ENCODE data around the gene UGT2B15. TPM values are rescaled to one million over a fixed set of nuclear protein-coding genes. Genes with fewer than 3 reads are reported as not detected.
"Not testable (repeated sequence)": the region's sequence is repeated elsewhere in the genome, so short reads cannot be mapped to it uniquely, and the experiment has no call there.

UGT2B15 gene
- total and polyA plus RNA-seq, 10 of the 15 experiments (the other 5 are each of a cell fraction or from before 2014, with no cell fraction given) = not detected

DNA sequence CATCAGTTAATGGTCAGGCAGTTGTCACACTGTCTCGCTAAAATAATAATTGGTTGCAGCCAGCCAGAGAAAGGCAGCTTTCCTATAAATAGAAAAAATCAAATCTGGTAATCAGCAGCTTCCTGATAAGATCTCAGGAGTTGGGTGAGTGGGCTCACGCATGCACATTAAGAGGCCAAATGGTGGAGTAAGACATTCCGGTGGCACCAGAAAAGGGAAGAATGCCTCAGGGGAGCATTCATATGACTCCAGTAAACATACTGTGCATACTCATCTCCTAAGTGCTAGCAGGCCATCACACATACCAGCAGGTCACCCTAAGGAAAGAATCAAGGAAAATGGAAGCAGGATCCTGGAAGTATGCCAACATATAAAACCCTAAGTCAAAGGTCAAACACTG is 40.1 kb downstream of the UGT2B15 start (continued):
- TF ChIP-seq GABPA (IDR thresholded peaks at IDR 0.05; ENCODE audit: low read depth) = no peak

DNA sequence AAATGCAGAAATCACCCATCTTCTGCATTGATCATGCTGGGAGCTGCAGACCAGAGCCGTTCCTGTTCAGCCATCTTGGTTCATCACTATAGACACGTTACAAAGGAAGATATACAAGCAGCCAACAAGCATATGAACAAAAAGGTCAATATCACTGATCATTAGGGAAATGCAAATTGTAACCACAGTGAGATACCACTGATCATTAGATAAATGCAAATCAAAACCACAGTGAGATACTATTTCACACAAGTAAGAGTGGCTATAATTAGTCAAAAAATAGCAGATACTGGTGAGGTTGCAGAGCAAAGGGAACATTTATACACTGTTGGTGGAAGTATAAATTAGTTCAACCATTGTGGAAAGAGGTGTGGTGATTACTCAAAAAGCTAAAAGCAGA is 47.7 kb downstream of the UGT2B15 start:
- intact Hi-C loops (cut with micrococcal nuclease; ENCODE audit: unreplicated experiment) = loop anchor here (10.0 kb wide), 2 partner anchors 242 to 442 kb away; no protein-coding TSS in a partner anchor
- CTCF ChIA-PET; H3K4me3 ChIP-seq; RAD21 ChIA-PET (ENCODE audit: unreplicated experiment); DNase-seq (ENCODE audit: low read depth, low spot score); H3K36me3 ChIP-seq (ENCODE audit: control insufficient read depth in 2 of 2, insufficient read depth in 2 of 2, low read length in 1 of 2); H3K27me3 ChIP-seq (replicated peaks in 1 of 2; ENCODE audit: control insufficient read depth in 2 of 2, insufficient read depth in 2 of 2, low read length in 1 of 2); H3K79me2 ChIP-seq (ENCODE audit: control insufficient read depth, insufficient read depth, low read length); H3K4me2 ChIP-seq (ENCODE audit: control insufficient read depth, insufficient read depth); ATAC-seq; H3K9ac ChIP-seq (ENCODE audit: control insufficient read depth, insufficient read depth, low read length); H2AFZ ChIP-seq (ENCODE audit: control insufficient read depth, low read depth, low read length); H3K27ac ChIP-seq (ENCODE audit: control insufficient read depth, insufficient read depth); FAIRE-seq; H4K20me1 ChIP-seq (ENCODE audit: control insufficient read depth, insufficient read depth); H3K4me1 ChIP-seq (ENCODE audit: control insufficient read depth, insufficient read depth, low read length); H3K9me3 ChIP-seq (replicated peaks; ENCODE audit: control insufficient read depth, insufficient read depth, low read length); SMC1A ChIA-PET (ENCODE audit: uncharacterized antibody, unreplicated experiment); in situ Hi-C loops (cut with MboI); POLR2A ChIA-PET; BruUV-seq (replicated peaks): not testable (repeated sequence)
- no CpG with 5 or more reads among the region's 2 CpGs for WGBS (ENCODE audit: insufficient coverage, insufficient replicate concordance, low lambda C conversion rate, missing lambda C conversion rate)

DNA sequence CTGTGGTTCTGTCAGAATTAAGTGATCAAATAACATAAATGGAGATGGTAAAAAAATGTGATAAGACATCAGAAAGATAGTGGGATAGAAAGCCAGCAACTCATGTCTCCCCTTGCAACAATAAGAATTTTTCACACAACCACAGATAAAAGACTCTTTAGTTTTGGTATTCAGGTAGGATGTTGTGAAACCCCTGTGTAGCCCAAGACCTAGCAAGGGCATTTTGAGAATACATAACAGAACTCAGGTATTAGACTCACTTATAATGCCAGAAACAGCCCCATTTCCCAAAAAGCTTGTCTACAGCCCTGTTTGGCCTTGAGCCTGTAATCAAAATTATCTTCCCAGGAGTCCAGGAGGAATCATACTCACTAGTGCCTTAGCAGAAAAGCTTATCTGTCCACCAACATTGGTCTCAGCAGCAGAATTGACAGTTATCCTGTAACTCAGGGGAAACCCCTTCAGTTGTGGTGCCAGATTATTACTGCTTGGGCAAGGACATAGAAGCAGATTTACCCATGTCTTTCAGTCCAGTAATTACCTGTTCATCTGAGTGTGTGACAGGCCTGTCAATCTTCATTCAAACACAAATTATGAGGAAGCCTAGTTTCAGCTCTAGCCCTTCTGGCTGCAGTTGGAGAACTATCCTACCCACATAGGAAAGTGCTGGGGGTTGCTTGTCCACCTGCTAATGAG is 53.3 kb downstream of the UGT2B15 start:
- intact Hi-C loops (cut with micrococcal nuclease; ENCODE audit: unreplicated experiment) = no loop called here
- ATAC-seq = no peak
- RAD21 ChIA-PET (ENCODE audit: unreplicated experiment) = no interaction called here
- TF ChIP-seq MTA2 (IDR thresholded peaks at IDR 0.05; ENCODE audit: low read depth) (no peak), NR2F1 (conservative IDR thresholded peaks at IDR 0.05) (no peak), ESRRA (IDR thresholded peaks at IDR 0.05; ENCODE audit: low read length) (no peak), CBX3 (IDR thresholded peaks at IDR 0.05; ENCODE audit: borderline replicate concordance, low read depth) (no peak), NR2C2 (IDR thresholded peaks at IDR 0.05; ENCODE audit: borderline replicate concordance, control insufficient read depth, insufficient read length, low read depth) (no peak), RCOR1 (conservative IDR thresholded peaks at IDR 0.05; ENCODE audit: low read depth, low read length) (no peak), NBN (IDR thresholded peaks at IDR 0.05) (no peak), RAD51 (IDR thresholded peaks at IDR 0.05) (no peak), LARP7 (IDR thresholded peaks at IDR 0.05) (no peak), SMAD1 (IDR thresholded peaks at IDR 0.05; ENCODE audit: low read depth, partially characterized antibody) (no peak)
- TF ChIP-seq, protein P1, sequence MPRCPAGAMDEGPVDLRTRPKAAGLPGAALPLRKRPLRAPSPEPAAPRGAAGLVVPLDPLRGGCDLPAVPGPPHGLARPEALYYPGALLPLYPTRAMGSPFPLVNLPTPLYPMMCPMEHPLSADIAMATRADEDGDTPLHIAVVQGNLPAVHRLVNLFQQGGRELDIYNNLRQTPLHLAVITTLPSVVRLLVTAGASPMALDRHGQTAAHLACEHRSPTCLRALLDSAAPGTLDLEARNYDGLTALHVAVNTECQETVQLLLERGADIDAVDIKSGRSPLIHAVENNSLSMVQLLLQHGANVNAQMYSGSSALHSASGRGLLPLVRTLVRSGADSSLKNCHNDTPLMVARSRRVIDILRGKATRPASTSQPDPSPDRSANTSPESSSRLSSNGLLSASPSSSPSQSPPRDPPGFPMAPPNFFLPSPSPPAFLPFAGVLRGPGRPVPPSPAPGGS (IDR thresholded peaks at IDR 0.05; ENCODE audit: borderline replicate concordance, insufficient read depth, low read depth, low read length, poor library complexity, severe bottlenecking) = no peak
- TF ChIP-seq, protein P2, sequence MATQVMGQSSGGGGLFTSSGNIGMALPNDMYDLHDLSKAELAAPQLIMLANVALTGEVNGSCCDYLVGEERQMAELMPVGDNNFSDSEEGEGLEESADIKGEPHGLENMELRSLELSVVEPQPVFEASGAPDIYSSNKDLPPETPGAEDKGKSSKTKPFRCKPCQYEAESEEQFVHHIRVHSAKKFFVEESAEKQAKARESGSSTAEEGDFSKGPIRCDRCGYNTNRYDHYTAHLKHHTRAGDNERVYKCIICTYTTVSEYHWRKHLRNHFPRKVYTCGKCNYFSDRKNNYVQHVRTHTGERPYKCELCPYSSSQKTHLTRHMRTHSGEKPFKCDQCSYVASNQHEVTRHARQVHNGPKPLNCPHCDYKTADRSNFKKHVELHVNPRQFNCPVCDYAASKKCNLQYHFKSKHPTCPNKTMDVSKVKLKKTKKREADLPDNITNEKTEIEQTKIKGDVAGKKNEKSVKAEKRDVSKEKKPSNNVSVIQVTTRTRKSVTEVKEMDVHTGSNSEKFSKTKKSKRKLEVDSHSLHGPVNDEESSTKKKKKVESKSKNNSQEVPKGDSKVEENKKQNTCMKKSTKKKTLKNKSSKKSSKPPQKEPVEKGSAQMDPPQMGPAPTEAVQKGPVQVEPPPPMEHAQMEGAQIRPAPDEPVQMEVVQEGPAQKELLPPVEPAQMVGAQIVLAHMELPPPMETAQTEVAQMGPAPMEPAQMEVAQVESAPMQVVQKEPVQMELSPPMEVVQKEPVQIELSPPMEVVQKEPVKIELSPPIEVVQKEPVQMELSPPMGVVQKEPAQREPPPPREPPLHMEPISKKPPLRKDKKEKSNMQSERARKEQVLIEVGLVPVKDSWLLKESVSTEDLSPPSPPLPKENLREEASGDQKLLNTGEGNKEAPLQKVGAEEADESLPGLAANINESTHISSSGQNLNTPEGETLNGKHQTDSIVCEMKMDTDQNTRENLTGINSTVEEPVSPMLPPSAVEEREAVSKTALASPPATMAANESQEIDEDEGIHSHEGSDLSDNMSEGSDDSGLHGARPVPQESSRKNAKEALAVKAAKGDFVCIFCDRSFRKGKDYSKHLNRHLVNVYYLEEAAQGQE (IDR thresholded peaks at IDR 0.05; ENCODE audit: low read depth, low read length) = no peak

More for the DNA sequence above, 53.3 kb downstream of the UGT2B15 start:
- no peaks in the 10 kb centered on the region for H3K27me3 ChIP-seq (replicated peaks in 1 of 2; ENCODE audit: control insufficient read depth in 2 of 2, insufficient read depth in 2 of 2, low read length in 1 of 2)
- no TSS peak for BruUV-seq (replicated peaks)
- H3K36me3 ChIP-seq (ENCODE audit: control insufficient read depth in 2 of 2, insufficient read depth in 2 of 2, low read length in 1 of 2) = no peaks in the 10 kb centered on the region
- ChIA-PET POLR2A (no interaction called here), CTCF (no interaction called here), SMC1A (ENCODE audit: uncharacterized antibody, unreplicated experiment) (no interaction called here)
- FAIRE-seq (no peak), DNase-seq (ENCODE audit: low read depth, low spot score) (no peak)
- no peak overlapping the region for H2AFZ ChIP-seq (ENCODE audit: control insufficient read depth, low read depth, low read length)
- H3K4me1 ChIP-seq (ENCODE audit: control insufficient read depth, insufficient read depth, low read length) = no peaks in the 10 kb centered on the region
- no peak overlapping the region for H3K9ac ChIP-seq (ENCODE audit: control insufficient read depth, insufficient read depth, low read length)
- in situ Hi-C loops (cut with MboI) = no loop called here
- no peaks in the 10 kb centered on the region for H3K9me3 ChIP-seq (replicated peaks; ENCODE audit: control insufficient read depth, insufficient read depth, low read length)
- H3K79me2 ChIP-seq (ENCODE audit: control insufficient read depth, insufficient read depth, low read length) = no peaks in the 10 kb centered on the region
- H3K27ac ChIP-seq (ENCODE audit: control insufficient read depth, insufficient read depth) = no peak overlapping the region
- no peak overlapping the region for H3K4me2 ChIP-seq (ENCODE audit: control insufficient read depth, insufficient read depth)
- H4K20me1 ChIP-seq (ENCODE audit: control insufficient read depth, insufficient read depth) = no peaks in the 10 kb centered on the region
- H3K4me3 ChIP-seq = no peak overlapping the region
